ENCODE data around the gene ZNF511. TPM values are rescaled to one million over a fixed set of nuclear protein-coding genes. Genes with fewer than 3 reads are reported as not detected.

The ZNF511 gene
- total and polyA plus RNA-seq, 2 donors (not counting 1 experiment from before 2014, with no cell fraction given): 30.7 to 45.1 TPM

GRCh38 chr10:133313192-133313591 is 4.5 kb downstream of the ZNF511 start:
- H3K4me3 ChIP-seq (ENCODE audit: control extremely low read depth in 1 of 5, extremely low read depth in 1 of 5, insufficient read depth in 1 of 5, low read depth in 2 of 5, low read length in 4 of 5): no peak overlapping the region
- Mint-ChIP-seq H3K4me1 (peaks cover 10% of the 10 kb centered on the region), H3K4me3 (no peak overlapping the region), H3K27ac (no peak overlapping the region), H3K27me3 (no peaks in the 10 kb centered on the region), H3K9me3 (ENCODE audit: insufficient read depth) (peaks cover 2% of the 10 kb centered on the region)
- H3K27me3 ChIP-seq (replicated peaks in 1 of 4; ENCODE audit: control extremely low read depth in 1 of 4, control insufficient read depth in 3 of 4, insufficient read depth in 4 of 4, low read length in 3 of 4): no peaks in the 10 kb centered on the region
- DNase-seq: no peak
- TF ChIP-seq EZH2 (IDR thresholded peaks at IDR 0.05; ENCODE audit: borderline replicate concordance, insufficient read depth, low read depth, low read length, poor library complexity, severe bottlenecking) (no peak), CTCF (IDR thresholded peaks at IDR 0.05) (no peak)
- no peak overlapping the region for H2AFZ ChIP-seq (ENCODE audit: insufficient read depth, low read depth, low read length, poor library complexity, severe bottlenecking)
- no peak overlapping the region for H3K27ac ChIP-seq (ENCODE audit: low read length in 2 of 2)
- H3K9me3 ChIP-seq (ENCODE audit: control extremely low read depth in 1 of 3, control insufficient read depth in 2 of 3, insufficient read depth in 1 of 3, low read length in 2 of 3): peaks cover 0 to 10% (median 0%) of the 10 kb centered on the region in 3 donors
- POLR2A ChIA-PET: no interaction called here
- no peak overlapping the region for H3K9ac ChIP-seq (ENCODE audit: low read length)
- H4K20me1 ChIP-seq (ENCODE audit: control insufficient read depth, insufficient read depth, low read length, poor library complexity, severe bottlenecking): peaks cover 10% of the 10 kb centered on the region
- H3K79me2 ChIP-seq (ENCODE audit: control insufficient read depth, insufficient read depth, low read length): peaks cover 4% of the 10 kb centered on the region
- H3K4me1 ChIP-seq (ENCODE audit: control insufficient read depth in 2 of 2, insufficient read depth in 2 of 2, low read length in 2 of 2): peaks cover 4 to 11% of the 10 kb centered on the region in 2 donors
- peaks cover 0 to 31% of the 10 kb centered on the region in 2 experiments for H3K36me3 ChIP-seq (replicated peaks in 1 of 2; ENCODE audit: control extremely low read depth in 1 of 2, control insufficient read depth in 1 of 2, extremely low read depth in 1 of 2, insufficient read depth in 2 of 2, low read length in 1 of 2)
- 89% methylated on average over 3 of the region's 4 CpGs for WGBS (ENCODE audit: insufficient coverage)
- H3K4me2 ChIP-seq (replicated peaks; ENCODE audit: low read depth, low read length, poor library complexity, severe bottlenecking): no peak overlapping the region
- no peak for ATAC-seq (ENCODE audit: low read depth)
- intact Hi-C loops (cut with micrococcal nuclease): loop anchor here (5.0 kb wide), 1 partner anchor 209 kb away; no protein-coding TSS in a partner anchor
- CTCF ChIA-PET: interaction anchor here (0.9 to 4.2 kb wide), 3 partner anchors 15 to 169 kb away, joined by 3 to 21 read pairs (median 9); no protein-coding TSS in a partner anchor

- Mint-ChIP-seq H3K4me3 (no peak overlapping the region), H3K9me3 (ENCODE audit: insufficient read depth) (peaks cover 2% of the 10 kb centered on the region), H3K27me3 (peaks cover 11% of the 10 kb centered on the region), H3K27ac (no peak overlapping the region), H3K4me1 (peaks cover 18% of the 10 kb centered on the region)
- CTCF ChIA-PET: interaction anchor here (0.8 to 4.2 kb wide), 7 partner anchors 14 to 183 kb away, joined by 3 to 21 read pairs (median 5); no protein-coding TSS in a partner anchor
- Histone ChIP-seq H3K27me3 (replicated peaks in 1 of 4; ENCODE audit: control extremely low read depth in 1 of 4, control insufficient read depth in 3 of 4, insufficient read depth in 4 of 4, low read length in 3 of 4) (peaks cover 0 to 14% (median 5%) of the 10 kb centered on the region in 4 experiments), H3K27ac (ENCODE audit: low read length in 2 of 2) (no peak overlapping the region), H4K20me1 (ENCODE audit: control insufficient read depth, insufficient read depth, low read length, poor library complexity, severe bottlenecking) (peaks cover 3% of the 10 kb centered on the region), H3K4me1 (ENCODE audit: control insufficient read depth in 2 of 2, insufficient read depth in 2 of 2, low read length in 2 of 2) (peaks cover 9 to 15% of the 10 kb centered on the region in 2 donors), H3K9me3 (ENCODE audit: control extremely low read depth in 1 of 3, control insufficient read depth in 2 of 3, insufficient read depth in 1 of 3, low read length in 2 of 3) (peaks cover 0 to 12% (median 0%) of the 10 kb centered on the region in 3 donors), H3K4me2 (replicated peaks; ENCODE audit: low read depth, low read length, poor library complexity, severe bottlenecking) (no peak overlapping the region), H2AFZ (ENCODE audit: insufficient read depth, low read depth, low read length, poor library complexity, severe bottlenecking) (no peak overlapping the region), H3K4me3 (ENCODE audit: control extremely low read depth in 1 of 5, extremely low read depth in 1 of 5, insufficient read depth in 1 of 5, low read depth in 2 of 5, low read length in 4 of 5) (no peak overlapping the region), H3K36me3 (replicated peaks in 1 of 2; ENCODE audit: control extremely low read depth in 1 of 2, control insufficient read depth in 1 of 2, extremely low read depth in 1 of 2, insufficient read depth in 2 of 2, low read length in 1 of 2) (peaks cover 0 to 27% of the 10 kb centered on the region in 2 experiments), H3K9ac (ENCODE audit: low read length) (no peak overlapping the region), H3K79me2 (ENCODE audit: control insufficient read depth, insufficient read depth, low read length) (no peaks in the 10 kb centered on the region)
- ATAC-seq (ENCODE audit: low read depth) (no peak), DNase-seq (no peak)
- intact Hi-C loops (cut with micrococcal nuclease): loop anchor here (1.0 to 5.0 kb wide), 2 partner anchors 13 to 207 kb away; no protein-coding TSS in a partner anchor
- POLR2A ChIA-PET: interaction anchor here (1.1 to 1.5 kb wide), 2 partner anchors 10 to 13 kb away, joined by 3 to 26 read pairs; no protein-coding TSS in a partner anchor
- WGBS (ENCODE audit: insufficient coverage): 97% methylated on average over 12 of the region's 12 CpGs
- no peak for TF ChIP-seq CTCF (IDR thresholded peaks at IDR 0.05)
- no peak for TF ChIP-seq EZH2 (IDR thresholded peaks at IDR 0.05; ENCODE audit: borderline replicate concordance, insufficient read depth, low read depth, low read length, poor library complexity, severe bottlenecking)
These were observed 6.2 kb downstream of the ZNF511 start for GRCh38 chr10:133314911-133315310.
